HUES64 (cell line): Measurements from ENCODE around the gene LIME1.

ENCODE experiments used
- H3K27ac ChIP-seq: 2 replicates; pipeline ENCODE4 v1.7.0; 2013; ENCODE audit warnings: low read depth, low read length, inconsistent platforms
- H3K27me3 ChIP-seq: 2 replicates; pipeline ENCODE4 v1.6.1; 2013; ENCODE audit warnings: mild to moderate bottlenecking, low read length; ENCODE audit not compliant: insufficient read depth
- H3K36me3 ChIP-seq: 2 replicates; pipeline ENCODE4 v1.6.1; 2013; ENCODE audit warnings: mild to moderate bottlenecking, low read length; ENCODE audit not compliant: insufficient read depth
- H3K4me1 ChIP-seq: 2 replicates; pipeline ENCODE4 v1.6.1; 2013; ENCODE audit warnings: mild to moderate bottlenecking, low read length, moderate library complexity; ENCODE audit not compliant: insufficient read depth
- H3K4me3 ChIP-seq: 2 replicates; pipeline ENCODE4 v1.5.1; 2013; ENCODE audit warnings: mild to moderate bottlenecking, low read length, moderate library complexity
- H3K9ac ChIP-seq: 2 replicates; pipeline ENCODE4 v1.6.1; 2013; ENCODE audit warnings: mild to moderate bottlenecking, low read depth, low read length
- H3K9me3 ChIP-seq: 2 replicates; pipeline ENCODE4 v1.6.1; 2013; ENCODE audit warnings: low read depth, low read length; ENCODE audit not compliant: insufficient read depth
- WGBS: fragments of 150-250, 120-280 bp; methylation state at CpG from one replicate; pipeline ENCODE4 v1.1.7; 2013; ENCODE audit warnings: missing lambda C conversion rate; 5-methylcytosine and 5-hydroxymethylcytosine counted together

LIME1 gene

GRCh38 chr20:63736893-63737694, 630 bp downstream of the LIME1 start:
- peaks cover 13% of the 10 kb centered on the region for H3K27me3 ChIP-seq
- H3K4me1 ChIP-seq = peaks cover 18% of the 10 kb centered on the region
- peak overlapping the region; percentile 58 for H3K9ac ChIP-seq
- H3K27ac ChIP-seq = no peak overlapping the region
- H3K9me3 ChIP-seq = no peaks in the 10 kb centered on the region
- H3K4me3 ChIP-seq = peak overlapping the region; percentile 42
- H3K36me3 ChIP-seq = peaks cover 27% of the 10 kb centered on the region
- WGBS = 70% methylated on average over 30 of the region's 30 CpGs

- H3K4me1 ChIP-seq = peaks cover 18% of the 10 kb centered on the region
- H3K36me3 ChIP-seq = peaks cover 32% of the 10 kb centered on the region
- H3K4me3 ChIP-seq = peak overlapping the region; percentile 55
- H3K9me3 ChIP-seq = no peaks in the 10 kb centered on the region
- H3K9ac ChIP-seq = peak overlapping the region; percentile 58; the same call in 1 of the 2 replicates
- peaks cover 13% of the 10 kb centered on the region for H3K27me3 ChIP-seq
- WGBS = 55% methylated on average over 21 of the region's 26 CpGs
- no peak overlapping the region for H3K27ac ChIP-seq
These were observed 1.2 kb downstream of the LIME1 start for GRCh38 chr20:63737695-63737944.

GRCh38 chr20:63737945-63738686, 1.7 kb downstream of the LIME1 start:
- peaks cover 18% of the 10 kb centered on the region for H3K4me1 ChIP-seq
- H3K36me3 ChIP-seq = peaks cover 36% of the 10 kb centered on the region
- no peaks in the 10 kb centered on the region for H3K9me3 ChIP-seq
- whole genome bisulfite sequencing = 56% methylated on average over 43 of the region's 43 CpGs
- H3K9ac ChIP-seq = no peak overlapping the region
- no peak overlapping the region; the same call in 1 of the 2 replicates for H3K27ac ChIP-seq
- H3K4me3 ChIP-seq = peak overlapping the region; percentile 55
- H3K27me3 ChIP-seq = peaks cover 13% of the 10 kb centered on the region

- no peak overlapping the region for H3K9ac ChIP-seq
- H3K27me3 ChIP-seq = peaks cover 13% of the 10 kb centered on the region
- WGBS = 15% methylated on average over 26 of the region's 26 CpGs
- no peaks in the 10 kb centered on the region for H3K9me3 ChIP-seq
- H3K36me3 ChIP-seq = peaks cover 36% of the 10 kb centered on the region
- no peak overlapping the region; the same call in 1 of the 2 replicates for H3K27ac ChIP-seq
- H3K4me3 ChIP-seq = peak overlapping the region; percentile 55
- H3K4me1 ChIP-seq = peaks cover 18% of the 10 kb centered on the region
These were observed 2.2 kb downstream of the LIME1 start for GRCh38 chr20:63738687-63739129.

GRCh38 chr20:63739130-63740069, 2.9 kb downstream of the LIME1 start, which contains the start of gene SLC2A4RG:
Gene SLC2A4RG, plus strand, starts transcription at chr20:63739776. Its CDS starts 137 bp downstream, at chr20:63739913.
- peak within 1 kb of the TSS; percentile 87 for H3K4me3 ChIP-seq
- no peaks in the 10 kb centered on the region for H3K9me3 ChIP-seq
- peak within 1 kb of the TSS; percentile 82 for H3K9ac ChIP-seq
- peaks cover 39% of the 10 kb centered on the region for H3K36me3 ChIP-seq
- peaks cover 18% of the 10 kb centered on the region for H3K4me1 ChIP-seq
- peaks cover 13% of the 10 kb centered on the region for H3K27me3 ChIP-seq
- 1% methylated on average over 136 of the region's 136 CpGs for WGBS
- peak within 1 kb of the TSS; percentile 81 for H3K27ac ChIP-seq

GRCh38 chr20:63740070-63740626, 3.7 kb downstream of the LIME1 start:
- peaks cover 32% of the 10 kb centered on the region for H3K36me3 ChIP-seq

GRCh38 chr20:63740627-63741353, 4.3 kb downstream of the LIME1 start:
- H3K4me3 ChIP-seq = peak overlapping the region; percentile 87
- peaks cover 26% of the 10 kb centered on the region for H3K36me3 ChIP-seq
- no peaks in the 10 kb centered on the region for H3K9me3 ChIP-seq
- H3K27ac ChIP-seq = peak overlapping the region; percentile 81
- 4% methylated on average over 29 of the region's 29 CpGs for WGBS
- peak overlapping the region; percentile 82 for H3K9ac ChIP-seq
- peaks cover 13% of the 10 kb centered on the region for H3K27me3 ChIP-seq
- H3K4me1 ChIP-seq = peaks cover 18% of the 10 kb centered on the region

More at GRCh38 chr20:63740070-63740626, 3.7 kb downstream of the LIME1 start:
- H3K27ac ChIP-seq = peak overlapping the region; percentile 81
- H3K9ac ChIP-seq = peak overlapping the region; percentile 82
- H3K4me1 ChIP-seq = peaks cover 18% of the 10 kb centered on the region
- H3K4me3 ChIP-seq = peak overlapping the region; percentile 87
- H3K9me3 ChIP-seq = no peaks in the 10 kb centered on the region
- peaks cover 13% of the 10 kb centered on the region for H3K27me3 ChIP-seq
- 1% methylated on average over 80 of the region's 80 CpGs for WGBS

- peak overlapping the region; percentile 81 for H3K27ac ChIP-seq
- WGBS = 42% methylated on average over 6 of the region's 6 CpGs
These were observed 4.9 kb downstream of the LIME1 start for GRCh38 chr20:63741354-63741675.

GRCh38 chr20:63741676-63742380, 5.4 kb downstream of the LIME1 start:
- Histone ChIP-seq H3K4me3 (peak overlapping the region; percentile 87; the same call in 1 of the 2 replicates), H3K9me3 (no peaks in the 10 kb centered on the region), H3K27ac (peak overlapping the region; percentile 81; the same call in 1 of the 2 replicates), H3K9ac (no peak overlapping the region), H3K4me1 (peaks cover 17% of the 10 kb centered on the region), H3K36me3 (peaks cover 21% of the 10 kb centered on the region), H3K27me3 (peaks cover 12% of the 10 kb centered on the region)
- WGBS = 93% methylated on average over 30 of the region's 30 CpGs

More at GRCh38 chr20:63741354-63741675, 4.9 kb downstream of the LIME1 start:
- Histone ChIP-seq H3K27me3 (peaks cover 13% of the 10 kb centered on the region), H3K4me3 (peak overlapping the region; percentile 87), H3K9ac (peak overlapping the region; percentile 82; the same call in 1 of the 2 replicates), H3K36me3 (peaks cover 24% of the 10 kb centered on the region), H3K9me3 (no peaks in the 10 kb centered on the region), H3K4me1 (peaks cover 18% of the 10 kb centered on the region)
